GM12864 (cell line): Measurements from ENCODE around the gene NEK3.
"Not testable (repeated sequence)": the region's sequence is repeated elsewhere in the genome, so short reads cannot be mapped to it uniquely, and the experiment has no call there.

Source experiments
- DNase-seq: peaks from one replicate; pipeline ENCODE4 v3.0.0-alpha.2; 2011; ENCODE audit warnings: low read depth
- H3K4me3 ChIP-seq: 2 replicates; pipeline ENCODE4 v1.5.1; 2011; ENCODE audit warnings: mild to moderate bottlenecking, low read depth, low read length, control low read depth
- TF ChIP-seq, protein P1 (sequence below): IDR thresholded peaks from 2 replicates; pipeline ENCODE4 v1.5.1; 2011; ENCODE audit warnings: low read depth, mild to moderate bottlenecking, moderate library complexity, low read length, control low read depth, inconsistent platforms; ENCODE audit errors: missing control alignments

NEK3 gene

GRCh38 chr13:52097197-52097596 lies 62.2 kb downstream of the NEK3 start:
- TF ChIP-seq, protein P1, sequence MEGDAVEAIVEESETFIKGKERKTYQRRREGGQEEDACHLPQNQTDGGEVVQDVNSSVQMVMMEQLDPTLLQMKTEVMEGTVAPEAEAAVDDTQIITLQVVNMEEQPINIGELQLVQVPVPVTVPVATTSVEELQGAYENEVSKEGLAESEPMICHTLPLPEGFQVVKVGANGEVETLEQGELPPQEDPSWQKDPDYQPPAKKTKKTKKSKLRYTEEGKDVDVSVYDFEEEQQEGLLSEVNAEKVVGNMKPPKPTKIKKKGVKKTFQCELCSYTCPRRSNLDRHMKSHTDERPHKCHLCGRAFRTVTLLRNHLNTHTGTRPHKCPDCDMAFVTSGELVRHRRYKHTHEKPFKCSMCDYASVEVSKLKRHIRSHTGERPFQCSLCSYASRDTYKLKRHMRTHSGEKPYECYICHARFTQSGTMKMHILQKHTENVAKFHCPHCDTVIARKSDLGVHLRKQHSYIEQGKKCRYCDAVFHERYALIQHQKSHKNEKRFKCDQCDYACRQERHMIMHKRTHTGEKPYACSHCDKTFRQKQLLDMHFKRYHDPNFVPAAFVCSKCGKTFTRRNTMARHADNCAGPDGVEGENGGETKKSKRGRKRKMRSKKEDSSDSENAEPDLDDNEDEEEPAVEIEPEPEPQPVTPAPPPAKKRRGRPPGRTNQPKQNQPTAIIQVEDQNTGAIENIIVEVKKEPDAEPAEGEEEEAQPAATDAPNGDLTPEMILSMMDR, result no peak
- DNase-seq, result no peak

GRCh38 chr13:52096748-52097147 lies 62.6 kb downstream of the NEK3 start:
- H3K4me3 ChIP-seq, result no peak overlapping the region

More at GRCh38 chr13:52097197-52097596, 62.2 kb downstream of the NEK3 start:
- H3K4me3 ChIP-seq, result no peak overlapping the region

GRCh38 chr13:52096062-52096461 lies 63.3 kb downstream of the NEK3 start:
- no peak overlapping the region for H3K4me3 ChIP-seq
- TF ChIP-seq, protein P1, result no peak
- no peak for DNase-seq

More at GRCh38 chr13:52096748-52097147, 62.6 kb downstream of the NEK3 start:
- no peak for DNase-seq
- TF ChIP-seq, protein P1, result no peak

- H3K4me3 ChIP-seq, result no peak overlapping the region
Observed at GRCh38 chr13:52092087-52092486, 67.3 kb downstream of the NEK3 start.

GRCh38 chr13:52091473-52091872 lies 67.9 kb downstream of the NEK3 start:
- DNase-seq, result no peak
- H3K4me3 ChIP-seq, result no peak overlapping the region

More at GRCh38 chr13:52092087-52092486, 67.3 kb downstream of the NEK3 start:
- TF ChIP-seq, protein P1, result no peak
- DNase-seq, result no peak

GRCh38 chr13:52085421-52085820 lies 74.0 kb downstream of the NEK3 start:
- H3K4me3 ChIP-seq, result no peak overlapping the region
- TF ChIP-seq, protein P1, result no peak
- no peak for DNase-seq

More at GRCh38 chr13:52091473-52091872, 67.9 kb downstream of the NEK3 start:
- TF ChIP-seq, protein P1, result no peak

DNA sequence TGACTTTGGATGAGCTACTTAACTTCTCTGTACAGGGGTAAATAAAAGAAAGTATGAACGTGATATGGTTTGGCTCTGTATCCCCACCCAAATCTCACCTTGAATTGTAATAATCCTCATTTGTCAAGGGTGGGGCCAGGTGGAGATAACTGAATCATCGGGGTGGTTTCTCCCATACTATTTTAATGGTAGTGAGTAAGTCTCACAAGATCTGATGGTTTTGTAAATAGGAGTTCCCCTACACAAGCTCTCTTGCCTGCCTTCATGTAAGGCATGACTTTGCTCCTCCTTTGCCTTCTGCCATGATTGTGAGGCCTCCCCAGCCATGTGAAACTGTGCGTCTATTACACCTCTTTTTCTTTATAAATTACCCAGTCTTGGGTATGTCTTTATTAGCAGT lies 74.4 kb downstream of the NEK3 start:
- not testable (repeated sequence) for DNase-seq, H3K4me3 ChIP-seq
